ENCODE results near the gene CCSER1. TPM values are rescaled to one million over a fixed set of nuclear protein-coding genes. Genes with fewer than 3 reads are reported as not detected.

Gene CCSER1
- total and polyA plus RNA-seq, 2 donors (not counting 1 experiment from before 2014, with no cell fraction given), result 10.7 to 39.5 TPM

GRCh38 chr4:90458576-90458975 lies 331.4 kb downstream of the CCSER1 start:
- H4K20me1 ChIP-seq (ENCODE audit: control insufficient read depth, insufficient read depth, low read length, poor library complexity, severe bottlenecking), result no peaks in the 10 kb centered on the region
- H3K4me1 ChIP-seq (ENCODE audit: control insufficient read depth in 2 of 2, insufficient read depth in 2 of 2, low read length in 2 of 2), result no peaks in the 10 kb centered on the region
- H3K36me3 ChIP-seq (replicated peaks in 1 of 2; ENCODE audit: control extremely low read depth in 1 of 2, control insufficient read depth in 1 of 2, extremely low read depth in 1 of 2, insufficient read depth in 2 of 2, low read length in 1 of 2), result peaks cover 0 to 3% of the 10 kb centered on the region in 2 experiments
- no peaks in the 10 kb centered on the region for H3K4me1 Mint-ChIP-seq
- H3K4me2 ChIP-seq (replicated peaks; ENCODE audit: low read depth, low read length, poor library complexity, severe bottlenecking), result no peak overlapping the region
- POLR2A ChIA-PET, result no interaction called here
- H3K27me3 ChIP-seq (replicated peaks in 1 of 4; ENCODE audit: control extremely low read depth in 1 of 4, control insufficient read depth in 3 of 4, insufficient read depth in 4 of 4, low read length in 3 of 4), result no peaks in the 10 kb centered on the region
- H3K9me3 ChIP-seq (ENCODE audit: control extremely low read depth in 1 of 3, control insufficient read depth in 2 of 3, insufficient read depth in 1 of 3, low read length in 2 of 3), result peaks cover 0 to 28% (median 2%) of the 10 kb centered on the region in 3 donors
- H3K27ac Mint-ChIP-seq, result no peak overlapping the region
- H3K27ac ChIP-seq (ENCODE audit: low read length in 2 of 2), result no peak overlapping the region
- ATAC-seq (ENCODE audit: low read depth), result no peak
- intact Hi-C loops (cut with micrococcal nuclease), result no loop called here
- no peak overlapping the region for H3K9ac ChIP-seq (ENCODE audit: low read length)
- H3K9me3 Mint-ChIP-seq (ENCODE audit: insufficient read depth), result peaks cover 5% of the 10 kb centered on the region
- H2AFZ ChIP-seq (ENCODE audit: insufficient read depth, low read depth, low read length, poor library complexity, severe bottlenecking), result no peak overlapping the region
- no peak for DNase-seq
- CTCF ChIA-PET, result no interaction called here
- H3K4me3 Mint-ChIP-seq, result no peak overlapping the region
- WGBS (ENCODE audit: insufficient coverage), result no CpG with 5 or more reads among the region's 3 CpGs
- TF ChIP-seq EZH2 (IDR thresholded peaks at IDR 0.05; ENCODE audit: borderline replicate concordance, insufficient read depth, low read depth, low read length, poor library complexity, severe bottlenecking) (no peak), CTCF (IDR thresholded peaks at IDR 0.05) (no peak)
- no peaks in the 10 kb centered on the region for H3K79me2 ChIP-seq (ENCODE audit: control insufficient read depth, insufficient read depth, low read length)
- no peaks in the 10 kb centered on the region for H3K27me3 Mint-ChIP-seq
- no peak overlapping the region for H3K4me3 ChIP-seq (ENCODE audit: control extremely low read depth in 1 of 5, extremely low read depth in 1 of 5, insufficient read depth in 1 of 5, low read depth in 2 of 5, low read length in 4 of 5)

DNA sequence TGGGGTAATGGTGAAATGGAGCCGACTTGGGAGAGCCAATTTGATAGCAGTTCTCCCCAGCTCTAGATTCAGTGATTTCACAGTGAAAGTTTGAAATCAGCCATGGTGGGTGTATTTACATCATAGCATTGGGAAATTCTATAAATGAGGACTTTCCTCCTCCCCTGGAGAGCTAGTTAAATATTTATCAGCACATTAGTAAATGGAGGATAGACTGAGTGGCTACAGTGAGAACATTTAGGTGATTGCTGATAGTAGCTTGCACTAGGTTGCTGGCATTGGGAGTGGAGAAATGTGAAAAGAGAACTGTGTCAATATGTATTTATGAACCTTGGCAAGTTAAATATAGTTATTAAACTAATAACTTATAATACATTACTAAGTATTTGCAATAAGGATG lies 347.3 kb downstream of the CCSER1 start:
- H3K27ac Mint-ChIP-seq, result no peak overlapping the region
- ChIA-PET CTCF (no interaction called here), POLR2A (no interaction called here)
- H2AFZ ChIP-seq (ENCODE audit: insufficient read depth, low read depth, low read length, poor library complexity, severe bottlenecking), result no peak overlapping the region
- H3K4me1 Mint-ChIP-seq, result no peaks in the 10 kb centered on the region
- no peaks in the 10 kb centered on the region for H3K9me3 ChIP-seq (ENCODE audit: control extremely low read depth in 1 of 3, control insufficient read depth in 2 of 3, insufficient read depth in 1 of 3, low read length in 2 of 3)
- TF ChIP-seq EZH2 (IDR thresholded peaks at IDR 0.05; ENCODE audit: borderline replicate concordance, insufficient read depth, low read depth, low read length, poor library complexity, severe bottlenecking) (no peak), CTCF (IDR thresholded peaks at IDR 0.05) (no peak)
- H3K9ac ChIP-seq (ENCODE audit: low read length), result no peak overlapping the region
- no peaks in the 10 kb centered on the region for H3K36me3 ChIP-seq (replicated peaks in 1 of 2; ENCODE audit: control extremely low read depth in 1 of 2, control insufficient read depth in 1 of 2, extremely low read depth in 1 of 2, insufficient read depth in 2 of 2, low read length in 1 of 2)
- DNase-seq (no peak), ATAC-seq (ENCODE audit: low read depth) (no peak)
- H3K4me2 ChIP-seq (replicated peaks; ENCODE audit: low read depth, low read length, poor library complexity, severe bottlenecking), result no peak overlapping the region
- H3K4me3 Mint-ChIP-seq, result no peak overlapping the region
- H3K4me3 ChIP-seq (ENCODE audit: control extremely low read depth in 1 of 5, extremely low read depth in 1 of 5, insufficient read depth in 1 of 5, low read depth in 2 of 5, low read length in 4 of 5), result no peak overlapping the region
- H3K27me3 ChIP-seq (replicated peaks in 1 of 4; ENCODE audit: control extremely low read depth in 1 of 4, control insufficient read depth in 3 of 4, insufficient read depth in 4 of 4, low read length in 3 of 4), result no peaks in the 10 kb centered on the region
- no peaks in the 10 kb centered on the region for H3K4me1 ChIP-seq (ENCODE audit: control insufficient read depth in 2 of 2, insufficient read depth in 2 of 2, low read length in 2 of 2)
- 67% methylated on average over 1 of the region's 1 CpG for WGBS (ENCODE audit: insufficient coverage)
- H3K79me2 ChIP-seq (ENCODE audit: control insufficient read depth, insufficient read depth, low read length), result no peaks in the 10 kb centered on the region
- H4K20me1 ChIP-seq (ENCODE audit: control insufficient read depth, insufficient read depth, low read length, poor library complexity, severe bottlenecking), result no peaks in the 10 kb centered on the region
- no peaks in the 10 kb centered on the region for H3K27me3 Mint-ChIP-seq
- no peak overlapping the region for H3K27ac ChIP-seq (ENCODE audit: low read length in 2 of 2)
- intact Hi-C loops (cut with micrococcal nuclease), result no loop called here
- no peaks in the 10 kb centered on the region for H3K9me3 Mint-ChIP-seq (ENCODE audit: insufficient read depth)

Data from B cell (primary cell).